Mucosa of rectum (tissue), 2 donors: ENCODE data around the gene LRRC49.

Experiments
- H3K27ac ChIP-seq, 2 donors: one replicate each; pipeline ENCODE4 v1.7.0; 2013; ENCODE audit warnings: inconsistent platforms in 2 of 2, low read depth in 2 of 2, low read length in 2 of 2
- H3K27me3 ChIP-seq, 2 donors: one replicate each; pipeline ENCODE4 v1.7.0; 2013; ENCODE audit warnings: low read length in 2 of 2; ENCODE audit not compliant: control insufficient read depth in 2 of 2, insufficient read depth in 2 of 2
- H3K36me3 ChIP-seq, 2 donors: one replicate each; pipeline ENCODE4 v1.7.0; 2013; ENCODE audit warnings: low read length in 2 of 2; ENCODE audit not compliant: control insufficient read depth in 2 of 2, insufficient read depth in 2 of 2
- H3K4me1 ChIP-seq, 2 donors: one replicate each; pipeline ENCODE4 v1.7.0; 2013; ENCODE audit warnings: low read length in 2 of 2, mild to moderate bottlenecking in 1 of 2; ENCODE audit not compliant: control insufficient read depth in 2 of 2, insufficient read depth in 2 of 2
- H3K4me3 ChIP-seq, 2 donors: one replicate each; pipeline ENCODE4 v1.7.0; 2013; ENCODE audit warnings: low read length in 2 of 2
- H3K9ac ChIP-seq, 2 donors: one replicate each; pipeline ENCODE4 v1.7.0; 2013; ENCODE audit warnings: low read length in 2 of 2, low read depth in 1 of 2, mild to moderate bottlenecking in 1 of 2
- H3K9me3 ChIP-seq, 2 donors: one replicate each; pipeline ENCODE4 v1.7.0; 2013; ENCODE audit warnings: low read length in 2 of 2; ENCODE audit not compliant: control insufficient read depth in 2 of 2
- donor health status: healthy.
- donor health status: Normal muscosa, but diverticular disease.

Gene LRRC49, protein sequence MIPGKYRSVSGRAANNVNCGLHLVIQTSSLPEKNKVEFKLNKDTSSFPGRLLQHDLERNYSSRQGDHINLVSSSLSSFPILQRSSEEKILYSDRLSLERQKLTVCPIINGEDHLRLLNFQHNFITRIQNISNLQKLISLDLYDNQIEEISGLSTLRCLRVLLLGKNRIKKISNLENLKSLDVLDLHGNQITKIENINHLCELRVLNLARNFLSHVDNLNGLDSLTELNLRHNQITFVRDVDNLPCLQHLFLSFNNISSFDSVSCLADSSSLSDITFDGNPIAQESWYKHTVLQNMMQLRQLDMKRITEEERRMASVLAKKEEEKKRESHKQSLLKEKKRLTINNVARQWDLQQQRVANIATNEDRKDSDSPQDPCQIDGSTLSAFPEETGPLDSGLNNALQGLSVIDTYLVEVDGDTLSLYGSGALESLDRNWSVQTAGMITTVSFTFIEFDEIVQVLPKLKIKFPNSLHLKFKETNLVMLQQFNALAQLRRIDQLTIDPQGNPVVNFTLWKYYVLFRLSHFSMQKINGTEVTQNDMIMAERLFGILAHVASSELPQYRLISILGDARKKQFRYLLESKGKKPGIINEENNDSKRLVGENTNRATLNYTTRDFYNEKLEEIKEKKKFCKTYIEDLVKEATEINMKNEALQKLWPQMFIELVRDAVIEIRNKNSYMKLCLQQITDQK

DNA sequence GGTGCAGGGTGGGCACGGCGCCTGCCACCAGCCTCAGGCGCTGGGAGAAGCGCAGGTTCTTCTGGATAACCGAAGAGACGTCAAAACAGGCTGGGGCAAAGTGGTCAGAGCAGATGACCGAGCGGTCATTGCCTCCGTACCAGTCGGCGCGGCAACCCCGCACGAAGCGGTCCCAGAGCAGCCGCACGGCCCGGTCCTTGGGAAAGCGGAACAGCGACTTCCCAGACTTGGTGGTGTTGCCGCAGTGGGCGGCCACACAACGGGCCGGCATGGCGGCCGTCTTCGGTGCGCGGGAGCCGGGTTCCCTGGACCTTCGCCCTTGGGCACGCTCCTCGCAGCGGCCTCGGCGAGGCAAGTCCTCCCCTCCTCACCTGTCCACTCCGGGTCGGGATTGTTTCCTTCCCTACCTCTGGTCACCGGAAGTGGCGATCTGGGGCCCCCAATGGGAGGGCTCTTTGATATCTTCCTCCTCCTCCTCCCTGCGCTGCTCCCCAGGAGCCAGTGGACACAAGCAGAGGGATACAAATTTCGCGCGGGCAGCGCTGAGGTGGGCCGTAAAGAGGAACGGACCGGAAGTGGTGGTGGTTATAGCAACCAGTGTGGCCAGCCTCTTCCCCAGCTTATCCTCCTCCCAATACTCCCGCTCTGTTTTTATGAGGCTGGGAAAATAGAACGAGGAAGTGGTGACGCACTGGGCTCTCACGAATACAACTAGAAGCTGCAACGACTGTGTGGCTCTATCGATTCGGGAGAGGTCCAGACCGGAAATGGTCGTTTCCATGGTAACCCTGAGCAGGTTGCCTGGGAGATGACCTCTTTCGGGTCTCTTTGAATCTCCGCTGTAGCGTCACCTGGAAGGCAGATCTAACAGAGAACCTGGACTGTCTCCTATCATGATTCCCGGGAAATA, at the start of gene LRRC49, which contains the start of gene THAP10:
Gene LRRC49 (plus strand): TSS at position 825 of the 910 bp plus-strand sequence. CDS start 69 bp downstream, at position 894.
Gene THAP10 (minus strand): TSS at position 432 of the 910 bp plus-strand sequence. CDS start 161 bp downstream, at position 271.
- H3K4me1 ChIP-seq, result peaks cover 4 to 5% of the 10 kb centered on the region in 2 donors
- no peaks in the 10 kb centered on the region for H3K36me3 ChIP-seq
- no peaks in the 10 kb centered on the region for H3K9me3 ChIP-seq
- no peaks in the 10 kb centered on the region for H3K27me3 ChIP-seq
- H3K27ac ChIP-seq, result peak within 1 kb of the TSS; percentile 48 to 78
- H3K4me3 ChIP-seq, result peak within 1 kb of the TSS; percentile 82 to 92
- peak within 1 kb of the TSS; percentile 29 to 73 for H3K9ac ChIP-seq

DNA sequence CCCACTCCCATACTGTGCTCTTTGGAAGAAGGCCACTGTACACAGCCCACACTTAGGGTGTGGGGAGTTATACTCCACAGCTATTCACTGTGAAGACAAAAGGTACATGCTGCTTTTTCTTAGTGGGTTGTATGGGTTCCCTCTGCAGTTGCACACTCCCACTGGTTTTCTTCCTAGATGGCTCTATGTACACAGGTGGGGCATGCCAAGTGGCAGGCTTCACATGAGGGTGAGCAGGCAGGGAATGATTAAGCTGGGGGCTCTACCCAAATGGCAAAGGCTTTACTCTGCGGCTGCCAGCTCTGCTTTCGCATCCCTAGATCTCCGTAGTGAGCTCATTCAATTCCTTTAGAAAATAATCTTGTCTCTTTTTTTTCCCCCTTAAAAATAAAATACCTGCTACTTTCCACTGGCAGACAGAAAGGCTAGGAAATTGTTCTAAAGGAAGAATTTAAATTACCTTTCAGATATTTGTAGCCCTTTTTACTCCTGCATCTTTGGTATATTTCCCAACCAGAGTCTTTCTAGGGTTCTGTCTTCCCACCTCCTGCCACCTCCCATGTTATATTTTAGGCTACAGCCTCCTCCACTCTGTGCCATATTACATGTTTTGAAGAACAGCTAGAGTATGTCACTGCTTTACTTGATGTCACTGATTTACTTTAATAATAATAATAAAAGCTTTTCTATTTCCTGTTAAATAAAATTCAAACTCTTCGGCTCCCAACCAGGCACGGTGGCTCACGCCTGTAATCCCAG, 46.8 kb upstream of the LRRC49 start:
- Histone ChIP-seq H3K4me1 (no peaks in the 10 kb centered on the region), H3K27ac (no peak overlapping the region), H3K4me3 (no peak overlapping the region), H3K9me3 (no peaks in the 10 kb centered on the region), H3K27me3 (no peaks in the 10 kb centered on the region), H3K9ac (no peak overlapping the region), H3K36me3 (no peaks in the 10 kb centered on the region)

DNA sequence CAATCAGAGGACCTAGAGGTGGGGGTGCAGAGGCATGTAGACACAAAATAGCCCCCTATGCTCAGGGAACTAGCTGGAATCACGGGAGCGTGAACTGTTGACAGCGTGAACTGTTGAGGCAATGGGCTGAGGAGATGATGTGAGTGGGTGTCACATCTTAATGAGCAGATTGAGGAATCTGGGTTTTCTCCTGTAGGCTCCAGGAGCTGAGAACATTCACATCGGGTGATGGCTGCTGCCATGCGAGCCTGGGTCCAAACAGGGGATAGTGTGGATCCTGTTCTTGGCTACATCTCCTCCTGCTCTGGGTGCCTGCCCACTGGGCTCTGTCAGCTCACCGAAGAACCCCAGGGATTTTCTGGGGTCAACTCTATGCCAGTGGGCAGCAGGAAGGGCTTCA, 40.7 kb upstream of the LRRC49 start:
- H3K27ac ChIP-seq, result no peak overlapping the region
- H3K36me3 ChIP-seq, result no peaks in the 10 kb centered on the region
- no peak overlapping the region for H3K9ac ChIP-seq
- peaks cover 0 to 2% of the 10 kb centered on the region in 2 donors for H3K4me1 ChIP-seq
- H3K4me3 ChIP-seq, result no peak overlapping the region
- H3K27me3 ChIP-seq, result peaks cover 21 to 28% of the 10 kb centered on the region in 2 donors
- no peaks in the 10 kb centered on the region for H3K9me3 ChIP-seq

DNA sequence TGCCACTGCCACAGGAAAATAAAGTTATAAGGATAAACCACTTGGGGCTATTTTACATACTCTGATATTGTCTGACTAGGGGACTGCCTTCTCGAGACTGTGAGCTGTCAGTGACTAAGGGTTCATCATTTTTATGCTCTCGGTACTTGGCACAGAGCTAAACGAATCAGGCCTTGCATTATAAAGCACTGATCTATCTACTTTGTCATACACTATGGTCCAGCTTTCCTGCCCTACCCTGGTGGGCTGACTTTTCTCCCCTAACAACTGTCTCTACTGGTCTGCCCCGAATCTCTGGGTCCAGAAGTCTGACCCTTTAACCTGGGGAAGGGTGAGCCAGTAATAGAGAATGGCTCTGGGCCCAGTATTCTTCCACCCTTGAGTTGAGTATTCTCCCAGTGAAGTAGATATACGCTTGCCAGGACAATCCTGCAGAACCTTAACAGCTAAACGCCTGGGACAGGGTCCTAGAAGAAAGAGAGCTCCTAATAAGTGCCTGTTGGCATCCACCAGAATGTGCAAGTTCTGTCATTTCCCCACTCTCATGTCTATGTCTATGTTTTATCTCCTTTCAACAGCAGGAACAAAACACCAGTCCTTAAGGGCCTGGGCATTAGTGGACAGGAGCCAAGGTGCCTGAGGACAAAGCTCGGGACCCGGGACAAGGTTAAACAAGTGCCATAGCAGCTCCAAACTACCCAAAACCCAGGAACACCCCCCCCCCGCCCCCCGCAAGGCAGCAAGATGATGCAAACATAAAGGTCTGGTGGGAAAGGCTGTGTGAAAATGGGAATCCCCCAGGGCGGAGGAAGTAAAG, 39.9 kb upstream of the LRRC49 start:
- no peak overlapping the region for H3K9ac ChIP-seq
- H3K9me3 ChIP-seq, result no peaks in the 10 kb centered on the region
- no peak overlapping the region for H3K27ac ChIP-seq
- H3K27me3 ChIP-seq, result peaks cover 23 to 28% of the 10 kb centered on the region in 2 donors
- H3K4me3 ChIP-seq, result peak overlapping the region; percentile 48 to 66
- H3K36me3 ChIP-seq, result no peaks in the 10 kb centered on the region
- H3K4me1 ChIP-seq, result peaks cover 0 to 2% of the 10 kb centered on the region in 2 donors

DNA sequence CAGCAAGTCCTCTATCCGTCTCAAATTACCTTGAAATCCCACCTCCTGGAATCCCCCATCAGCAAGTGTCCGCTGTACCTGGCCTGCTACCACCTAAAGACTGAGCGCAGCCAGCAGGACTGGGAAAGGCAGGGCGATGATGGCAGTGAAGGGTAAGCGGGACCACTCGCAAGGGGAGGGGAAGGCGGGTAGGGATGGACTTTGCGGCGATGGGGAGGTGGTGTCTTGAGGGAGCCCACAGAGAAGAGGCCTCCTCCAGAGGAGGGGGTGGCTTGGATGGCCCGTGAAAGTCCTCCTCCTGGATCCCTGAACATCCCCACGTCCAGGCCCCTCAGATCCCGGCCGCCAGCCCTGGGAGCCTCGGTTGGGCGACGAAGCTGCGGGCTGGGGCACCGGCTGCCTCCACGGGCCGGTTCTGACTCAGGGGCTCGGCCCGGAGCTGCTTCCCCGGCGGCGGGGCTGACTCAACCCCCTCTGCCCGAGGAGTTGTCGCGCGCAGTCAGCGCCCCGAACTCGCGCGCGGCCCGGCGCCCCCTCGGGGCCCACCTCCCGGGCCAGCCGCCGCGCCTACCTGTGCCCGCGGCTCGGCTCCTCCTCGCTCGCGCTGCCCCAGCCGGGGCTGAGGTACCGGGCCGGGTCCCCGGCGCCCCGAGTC, 39.2 kb upstream of the LRRC49 start:
- Histone ChIP-seq H3K36me3 (no peaks in the 10 kb centered on the region), H3K27me3 (peaks cover 23 to 28% of the 10 kb centered on the region in 2 donors), H3K27ac (peak overlapping the region; percentile 40 to 61), H3K4me1 (peaks cover 0 to 2% of the 10 kb centered on the region in 2 donors), H3K9me3 (no peaks in the 10 kb centered on the region), H3K9ac (peak overlapping the region in 1 of 2 donors; percentile 64), H3K4me3 (peak overlapping the region; percentile 48 to 66)

DNA sequence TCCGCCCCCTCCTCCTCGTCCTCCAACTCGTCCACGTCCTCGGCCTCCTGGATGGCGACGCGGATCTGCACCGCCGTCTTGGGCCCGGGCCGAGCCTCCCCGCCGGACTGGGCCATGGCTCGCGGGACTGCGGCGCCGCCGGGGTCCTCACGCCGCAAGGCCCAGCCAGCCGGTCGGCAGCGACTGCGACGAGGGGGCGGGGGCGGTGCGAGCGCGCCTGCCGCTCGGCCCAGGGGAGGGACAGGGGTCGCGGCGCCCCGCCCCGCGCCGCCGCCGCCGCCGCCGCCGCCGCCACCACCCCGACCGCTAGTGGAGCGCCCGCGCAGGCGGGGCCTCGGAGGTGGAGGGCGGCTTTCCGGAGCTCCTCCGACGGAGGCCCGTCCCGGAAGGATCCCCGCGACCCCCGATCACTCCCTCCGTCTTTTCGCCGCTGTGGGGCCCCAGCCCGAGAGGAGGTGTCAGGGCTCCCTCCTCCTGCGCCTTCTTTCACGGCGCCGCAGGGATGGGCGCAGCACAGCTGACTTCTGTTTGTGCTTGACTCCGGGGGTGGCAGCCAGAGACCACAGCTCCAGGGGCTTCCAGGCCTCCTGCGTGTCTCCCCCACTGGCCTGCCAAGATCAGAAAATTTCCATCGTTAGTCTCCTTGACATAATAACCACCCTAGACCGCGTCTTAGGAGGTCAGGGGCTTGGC, 38.5 kb upstream of the LRRC49 start, which contains the start of gene LARP6:
Gene LARP6 (minus strand): TSS at position 185 of the 693 bp plus-strand sequence. CDS start 69 bp downstream, at position 116.
- Histone ChIP-seq H3K27me3 (peaks cover 23 to 28% of the 10 kb centered on the region in 2 donors), H3K9ac (peak within 1 kb of the TSS; percentile 52 to 64), H3K9me3 (no peaks in the 10 kb centered on the region), H3K27ac (peak within 1 kb of the TSS; percentile 60 to 61), H3K36me3 (no peaks in the 10 kb centered on the region), H3K4me3 (peak within 1 kb of the TSS; percentile 56 to 66), H3K4me1 (peaks cover 0 to 2% of the 10 kb centered on the region in 2 donors)

DNA sequence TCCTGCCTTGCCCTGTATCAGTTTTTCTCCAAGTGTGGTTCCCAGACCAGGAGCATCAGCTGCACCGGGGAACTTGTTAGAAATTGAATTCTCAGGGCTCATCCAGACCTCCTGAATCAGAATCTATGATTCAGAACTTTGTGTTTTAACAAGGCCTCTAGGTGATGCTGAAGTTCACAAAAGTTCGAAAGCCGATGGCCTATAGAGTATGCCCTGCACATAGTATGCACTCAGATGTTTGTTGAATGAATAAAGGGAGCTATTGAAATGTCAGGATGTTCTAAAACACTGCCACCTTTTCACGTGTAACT, 38.0 kb upstream of the LRRC49 start:
- Histone ChIP-seq H3K4me3 (peak overlapping the region; percentile 40 to 56), H3K4me1 (peaks cover 0 to 2% of the 10 kb centered on the region in 2 donors), H3K27ac (peak overlapping the region; percentile 45 to 60), H3K9me3 (no peaks in the 10 kb centered on the region), H3K9ac (peak overlapping the region in 1 of 2 donors; percentile 23), H3K36me3 (no peaks in the 10 kb centered on the region), H3K27me3 (peaks cover 23 to 28% of the 10 kb centered on the region in 2 donors)

DNA sequence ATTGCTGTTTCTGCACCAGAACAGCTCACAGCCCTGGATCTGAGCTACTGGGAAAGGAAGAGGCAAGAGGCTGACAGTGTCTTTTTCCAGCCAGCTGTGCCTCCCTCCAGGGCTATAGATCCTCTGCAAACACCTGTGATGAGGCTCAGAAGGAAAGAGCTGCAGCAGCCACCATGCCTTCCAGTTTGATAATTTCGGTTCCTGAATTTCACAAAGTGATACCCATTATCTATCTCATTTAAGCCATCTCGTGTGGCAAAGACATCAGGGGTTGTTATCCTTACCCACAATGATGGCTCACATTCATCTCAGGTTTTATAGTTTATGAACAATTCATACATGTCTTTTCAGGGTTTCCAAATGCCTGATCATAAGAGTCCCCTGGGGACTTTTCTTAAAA, 36.9 kb upstream of the LRRC49 start:
- no peak overlapping the region for H3K27ac ChIP-seq
- no peaks in the 10 kb centered on the region for H3K36me3 ChIP-seq
- H3K4me1 ChIP-seq, result peaks cover 0 to 2% of the 10 kb centered on the region in 2 donors
- H3K27me3 ChIP-seq, result peaks cover 23 to 28% of the 10 kb centered on the region in 2 donors
- no peak overlapping the region for H3K9ac ChIP-seq
- H3K4me3 ChIP-seq, result no peak overlapping the region
- H3K9me3 ChIP-seq, result no peaks in the 10 kb centered on the region
